Activated CD8-positive, alpha-beta memory T cell treated with anti-CD3 and anti-CD28 coated beads for 24 hours (primary cell): ENCODE measurements around the gene LIPT1.
"Not testable (repeated sequence)": the region's sequence is repeated elsewhere in the genome, so short reads cannot be mapped to it uniquely, and the experiment has no call there.

Source experiments
- DNase-seq: peaks from one replicate; pipeline ENCODE4 v3.0.0-alpha.2; 2020

Gene LIPT1

DNA sequence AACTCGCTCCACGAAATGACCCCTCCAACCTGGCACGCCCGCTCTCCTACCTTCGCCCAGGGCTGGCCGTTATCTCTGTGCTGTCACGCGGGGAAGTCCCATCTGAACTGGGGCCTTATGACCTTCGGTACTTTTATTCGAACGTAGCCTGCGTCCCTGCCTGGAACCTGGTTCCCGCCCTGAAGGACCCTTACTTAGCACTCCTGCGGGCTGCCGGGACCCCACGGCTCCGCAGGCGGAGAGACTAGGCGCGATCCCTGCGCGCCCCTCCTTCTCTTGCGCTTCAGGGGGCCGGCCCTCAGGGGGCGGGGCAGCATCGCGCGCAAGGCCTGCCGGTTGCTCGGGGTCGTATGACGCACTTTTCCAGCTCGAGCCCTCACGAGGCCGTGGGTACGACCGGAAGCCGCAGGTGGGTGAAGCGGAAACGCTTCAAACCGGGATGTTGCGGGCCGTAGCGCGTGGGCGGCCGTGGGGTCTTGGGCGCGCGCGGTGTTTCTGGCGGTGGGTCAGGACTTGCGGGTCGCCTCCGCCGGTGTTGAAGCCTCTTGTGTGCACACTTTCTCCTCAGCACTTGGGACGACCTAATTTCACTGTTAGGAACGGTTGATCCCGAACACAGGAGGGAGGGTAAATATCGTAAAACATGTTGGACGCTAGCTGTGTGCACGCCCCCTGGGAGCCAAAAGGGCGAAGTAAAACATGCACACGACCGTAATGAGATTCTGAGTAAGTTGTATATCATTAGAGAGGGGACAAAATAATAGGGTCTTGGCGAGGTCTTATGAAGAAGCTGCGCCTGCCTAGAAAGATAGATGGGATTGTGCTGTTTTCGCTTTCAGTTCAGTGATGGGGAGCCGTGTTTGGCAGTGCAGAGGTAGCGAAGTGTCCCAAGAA is at the start of gene LIPT1, which contains the start of gene TSGA10:
Gene LIPT1, plus strand, starts transcription at position 325 of the 894 bp plus-strand sequence. CDS start 6,991 bp downstream, outside the sequence.
Gene TSGA10, minus strand, starts transcription at position 300 of the 894 bp plus-strand sequence. CDS start 45,503 bp downstream, outside the sequence.
- peak; percentile 94 for DNase-seq

DNA sequence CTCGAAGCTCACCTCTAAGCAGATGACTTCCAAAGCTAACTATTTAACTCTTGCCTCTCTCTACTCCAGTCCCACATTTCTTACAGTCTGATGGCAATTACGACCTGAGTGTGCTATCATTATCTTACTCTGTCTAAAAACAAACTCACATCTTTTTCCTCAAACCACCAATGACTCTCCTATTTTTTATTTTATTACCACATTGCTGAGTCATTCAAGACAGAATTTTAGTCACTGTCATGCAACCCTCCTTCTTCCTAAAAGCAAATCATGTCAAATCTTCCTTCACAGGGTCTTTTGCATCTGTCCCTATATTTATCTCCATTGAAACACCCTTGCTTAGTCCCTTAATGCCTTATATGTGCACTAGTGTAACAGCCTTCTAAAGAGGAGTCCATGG is 47.9 kb upstream of the LIPT1 start:
- no peak for DNase-seq

DNA sequence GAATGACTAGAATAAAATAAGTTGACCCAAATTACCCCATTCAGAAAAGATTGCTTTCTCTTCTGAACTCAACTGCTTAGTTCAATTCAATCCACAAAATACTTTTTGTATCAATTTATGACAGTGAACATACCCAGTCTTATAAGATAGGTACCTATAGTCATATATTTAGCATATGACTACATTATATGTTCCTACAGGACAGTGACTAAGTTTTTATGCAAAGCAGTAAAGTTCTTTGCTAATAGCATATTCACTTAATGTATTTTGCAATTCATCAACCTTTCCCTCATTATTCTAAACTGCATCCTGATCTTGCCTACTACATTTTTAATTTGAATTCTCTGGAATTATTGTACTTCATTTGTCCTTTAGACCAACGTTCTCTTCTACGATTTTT is 43.5 kb upstream of the LIPT1 start:
- DNase-seq = no peak

DNA sequence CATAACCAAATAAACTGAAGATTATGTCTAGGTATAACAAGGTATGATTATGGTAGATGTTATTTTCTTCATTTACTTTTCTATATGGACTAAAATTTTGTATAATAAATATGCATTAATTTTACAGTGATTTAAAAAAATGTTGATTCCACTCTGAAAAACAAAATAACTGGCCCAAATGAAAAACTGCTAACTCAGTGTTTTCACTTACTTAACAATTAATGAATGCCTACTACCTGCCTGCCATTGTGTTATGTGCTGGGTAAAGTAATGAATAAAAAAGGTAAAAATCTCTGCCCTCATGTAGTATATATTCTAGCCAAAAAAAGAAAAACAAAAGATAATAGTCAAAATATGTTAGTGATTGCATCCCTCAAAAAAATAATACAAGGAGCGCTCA is 42.8 kb upstream of the LIPT1 start:
- no peak for DNase-seq

DNA sequence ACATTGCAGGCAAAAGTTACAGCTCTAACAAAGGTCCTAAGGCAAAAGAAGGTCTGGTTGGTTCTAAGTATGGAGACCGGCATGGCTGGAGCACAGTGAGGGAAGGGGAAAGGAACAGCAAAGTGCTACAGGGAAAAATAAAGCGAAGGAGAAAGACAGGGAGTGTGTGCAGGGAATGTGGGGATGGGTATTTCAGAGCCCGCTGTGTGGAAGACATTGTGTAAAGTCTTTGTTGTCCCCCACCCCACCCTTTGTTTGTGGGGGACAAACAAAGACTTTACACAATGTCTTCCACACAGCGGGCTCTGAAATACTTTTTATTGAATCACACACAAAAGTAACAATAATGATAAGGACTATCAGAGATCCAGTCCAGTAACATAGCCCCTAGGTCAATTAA is 42.1 kb upstream of the LIPT1 start:
- no peak for DNase-seq

DNA sequence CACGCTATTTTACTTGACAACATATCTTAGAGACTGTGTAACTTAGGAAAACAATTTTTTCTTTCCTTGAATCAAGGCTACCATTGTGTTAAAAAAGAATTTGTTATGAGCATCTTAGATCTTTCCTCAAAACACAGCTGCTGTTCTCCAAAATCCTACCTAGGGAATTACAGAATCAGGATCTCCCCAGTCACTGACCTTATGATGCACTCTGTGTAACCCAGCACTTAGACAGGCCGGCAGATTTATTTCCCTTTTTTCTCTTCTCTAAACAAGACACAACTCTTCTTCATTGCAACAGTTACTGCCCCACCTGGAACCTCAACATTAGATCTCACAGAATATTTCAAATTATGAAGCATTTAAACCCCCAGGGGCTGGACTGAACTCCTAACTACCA is 26.8 kb upstream of the LIPT1 start:
- no peak for DNase-seq

DNA sequence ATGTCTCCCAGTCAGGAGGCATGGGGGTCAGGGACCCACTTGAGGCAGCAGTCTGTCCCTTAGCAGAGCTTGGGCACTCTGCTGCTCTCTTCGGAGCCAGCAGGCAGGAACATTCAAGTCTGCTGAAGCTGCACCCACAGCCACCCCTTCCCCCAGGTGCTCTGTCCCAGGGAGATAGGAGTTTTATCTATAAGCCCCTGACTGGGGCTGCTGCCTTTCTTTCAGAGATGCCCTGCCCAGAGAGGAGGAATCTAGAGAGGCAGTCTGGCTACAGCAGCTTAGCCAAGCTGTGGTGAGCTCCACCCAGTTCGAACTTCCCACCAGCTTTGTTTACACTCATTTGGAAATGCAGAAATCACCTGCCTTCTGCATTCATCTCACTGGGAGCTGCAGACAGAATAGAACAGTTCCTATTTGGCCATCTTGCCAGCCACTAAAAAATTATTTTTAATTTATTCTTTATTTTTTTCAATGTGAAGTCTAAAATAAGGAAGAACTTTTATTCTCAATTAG is 19.7 kb upstream of the LIPT1 start:
- not testable (repeated sequence) for DNase-seq

DNA sequence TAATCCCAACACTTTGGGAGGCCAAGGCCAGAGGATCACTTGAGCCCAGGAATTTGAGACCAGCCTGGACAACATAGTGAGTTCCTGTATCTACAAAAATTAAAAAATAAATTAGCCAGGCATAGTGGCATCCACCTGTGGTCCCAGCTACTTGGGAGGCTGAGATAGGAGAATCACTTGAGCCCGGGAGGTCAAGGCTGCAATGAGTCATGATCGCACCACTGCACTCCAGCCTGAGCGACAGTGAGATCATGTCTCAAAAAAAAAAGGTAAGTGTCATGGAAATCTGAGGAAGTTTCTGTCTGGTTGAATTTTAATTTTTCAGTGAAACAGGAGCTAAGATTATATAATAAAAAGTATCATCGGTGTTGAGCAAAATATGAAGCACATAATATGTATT is 15.8 kb upstream of the LIPT1 start:
- no peak for DNase-seq

DNA sequence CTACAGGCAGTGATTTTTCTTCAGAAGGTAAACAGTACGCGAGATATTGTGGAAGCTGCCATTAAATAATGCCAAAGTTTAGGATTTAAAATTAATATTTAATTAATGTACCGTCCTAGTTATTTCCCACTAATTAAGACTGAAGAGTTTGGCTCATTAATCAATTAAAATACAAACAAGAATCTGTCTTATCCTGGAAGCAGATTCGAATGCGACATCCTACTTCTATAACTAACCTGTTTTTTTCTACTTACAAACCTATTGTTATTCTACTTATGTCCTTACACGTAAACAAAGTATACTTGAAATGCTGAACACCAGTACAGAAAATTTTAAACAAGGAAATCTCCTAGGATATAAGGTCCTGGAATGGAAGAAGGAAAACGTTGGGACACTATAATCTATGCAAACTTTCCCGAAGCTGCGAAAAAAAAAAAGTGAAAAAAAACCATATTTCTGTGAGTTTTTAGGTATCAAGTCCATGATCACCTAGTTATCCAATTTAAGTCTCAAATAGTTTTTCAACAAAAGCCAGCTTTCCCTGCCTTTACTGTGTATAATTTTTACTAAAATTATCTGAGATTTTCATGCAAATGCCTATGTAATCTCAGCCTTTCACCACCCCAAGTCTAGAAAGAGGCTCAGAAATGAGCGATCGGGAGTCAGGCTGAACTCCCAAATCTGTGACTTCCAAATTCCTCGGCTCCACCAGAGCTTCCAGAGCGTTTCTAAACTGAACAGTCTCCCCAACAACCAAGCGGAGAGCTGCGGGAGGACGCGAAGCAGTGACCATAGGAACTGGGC is 14.5 kb upstream of the LIPT1 start:
- no peak for DNase-seq

DNA sequence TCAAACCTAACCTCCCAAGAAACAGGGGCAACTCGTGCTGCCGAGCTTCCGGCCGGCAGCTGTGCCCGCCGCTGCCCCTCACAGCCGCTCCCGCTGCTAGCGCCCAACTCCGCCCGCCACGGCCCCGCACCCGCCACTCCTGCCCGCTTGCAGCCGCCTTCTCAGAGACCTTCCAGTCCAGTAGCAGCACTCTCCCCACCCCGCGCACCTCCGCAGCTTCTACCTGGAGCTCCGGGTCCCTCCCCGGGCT is 14.0 kb upstream of the LIPT1 start:
- DNase-seq = no peak

DNA sequence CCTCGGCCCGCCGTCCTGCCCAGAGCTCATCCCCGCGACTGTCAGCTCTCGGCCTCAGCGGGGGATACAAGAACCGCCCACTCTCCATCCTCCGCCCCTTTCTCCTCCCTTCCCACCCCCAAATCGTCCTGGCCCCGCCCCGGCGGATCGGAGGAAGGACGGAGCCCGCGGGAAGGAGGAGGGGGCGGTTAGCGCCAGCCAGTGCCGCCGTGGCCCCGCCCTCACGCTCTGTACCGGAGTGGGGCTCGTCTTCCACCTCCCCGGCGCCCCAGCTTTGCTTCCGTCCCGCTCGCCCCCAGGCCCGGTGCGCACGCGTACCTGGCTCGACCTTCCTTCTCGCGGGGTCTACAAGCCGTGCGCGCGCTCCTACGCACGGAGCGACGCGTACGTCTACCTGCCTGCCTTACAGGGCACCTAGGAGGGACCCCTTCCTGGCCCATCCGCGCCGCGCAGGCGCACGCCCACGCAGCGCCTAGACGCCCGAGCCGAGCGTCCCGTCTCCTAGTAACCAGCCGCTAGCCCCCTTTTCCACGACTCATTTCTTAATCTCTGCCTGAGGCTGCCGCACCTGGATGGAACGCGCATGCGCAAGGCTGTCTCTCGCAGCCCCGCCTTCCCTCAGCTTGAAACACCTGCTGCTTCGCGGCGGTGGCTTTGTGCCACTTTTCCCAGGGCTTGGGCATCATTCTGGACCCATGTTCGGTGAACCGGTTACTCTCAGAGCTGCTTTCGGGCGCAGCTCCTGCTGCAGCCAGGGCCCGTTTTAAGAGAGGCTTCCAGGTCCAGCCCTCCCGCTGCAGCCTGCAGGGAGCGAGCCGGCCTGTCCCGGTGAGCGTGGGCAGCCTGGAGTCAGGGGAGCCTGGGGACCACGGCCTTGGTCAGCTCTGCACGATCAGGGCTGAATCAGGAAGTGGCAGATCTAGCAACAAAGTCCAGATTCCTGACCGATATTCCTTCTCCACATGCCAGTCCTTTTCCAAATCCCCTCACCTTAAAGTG is 13.4 kb upstream of the LIPT1 start, which contains the start of gene C2orf15:
Gene C2orf15, plus strand, starts transcription at position 598 of the 999 bp plus-strand sequence. CDS start 8,852 bp downstream, outside the sequence.
- peak; percentile 99 for DNase-seq

DNA sequence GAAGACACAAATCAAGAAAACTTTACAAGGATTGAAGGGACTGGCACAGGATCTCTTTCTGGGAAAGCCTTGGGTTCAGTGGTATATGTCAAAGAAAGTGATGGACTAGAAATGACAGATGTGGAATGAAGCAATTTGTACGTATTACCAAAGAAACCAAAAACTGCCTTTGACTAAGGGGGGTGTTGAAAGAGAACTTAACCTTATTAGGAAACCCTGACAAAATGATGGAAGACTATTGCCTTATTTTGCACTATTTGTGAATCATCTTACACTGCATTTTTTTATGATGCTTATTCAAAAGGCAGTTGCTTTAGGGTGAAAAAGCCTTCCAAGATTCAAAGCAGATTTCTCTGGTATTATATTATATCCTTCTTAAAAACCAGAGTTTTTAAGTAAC is 4.1 kb upstream of the LIPT1 start:
- no peak for DNase-seq

DNA sequence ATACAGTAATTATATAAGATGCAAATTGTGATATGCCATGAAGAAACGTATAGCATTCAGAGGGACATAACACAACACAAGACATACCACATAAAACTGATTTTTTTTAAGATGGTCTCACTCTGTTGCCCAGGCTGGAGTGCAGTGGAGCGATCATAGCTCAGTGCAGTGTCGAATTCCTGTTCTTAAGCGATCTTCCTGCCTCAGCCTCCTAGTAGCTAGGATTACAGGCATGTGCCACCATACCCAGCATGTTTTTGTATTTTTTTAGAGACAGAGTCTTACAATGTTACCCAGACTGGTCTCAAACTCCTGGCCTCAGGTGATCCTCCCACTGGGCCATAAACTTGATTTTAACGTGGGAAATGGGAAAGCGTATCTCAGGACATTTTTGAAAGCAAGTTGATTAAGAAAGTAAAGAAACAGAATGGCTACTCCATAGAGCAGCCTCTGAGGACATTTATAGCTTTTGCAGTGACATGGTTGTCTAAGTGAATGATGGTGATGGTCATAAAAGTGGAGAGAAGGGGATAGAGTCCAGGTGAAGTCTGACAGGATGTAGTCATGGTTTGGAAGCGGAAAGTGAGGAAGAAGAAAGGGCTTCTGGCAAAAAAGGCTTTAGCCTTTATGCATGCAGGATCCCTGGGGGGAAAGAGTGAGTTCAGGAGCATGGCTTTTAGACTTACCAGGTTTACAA is 2.4 kb upstream of the LIPT1 start:
- no peak for DNase-seq

DNA sequence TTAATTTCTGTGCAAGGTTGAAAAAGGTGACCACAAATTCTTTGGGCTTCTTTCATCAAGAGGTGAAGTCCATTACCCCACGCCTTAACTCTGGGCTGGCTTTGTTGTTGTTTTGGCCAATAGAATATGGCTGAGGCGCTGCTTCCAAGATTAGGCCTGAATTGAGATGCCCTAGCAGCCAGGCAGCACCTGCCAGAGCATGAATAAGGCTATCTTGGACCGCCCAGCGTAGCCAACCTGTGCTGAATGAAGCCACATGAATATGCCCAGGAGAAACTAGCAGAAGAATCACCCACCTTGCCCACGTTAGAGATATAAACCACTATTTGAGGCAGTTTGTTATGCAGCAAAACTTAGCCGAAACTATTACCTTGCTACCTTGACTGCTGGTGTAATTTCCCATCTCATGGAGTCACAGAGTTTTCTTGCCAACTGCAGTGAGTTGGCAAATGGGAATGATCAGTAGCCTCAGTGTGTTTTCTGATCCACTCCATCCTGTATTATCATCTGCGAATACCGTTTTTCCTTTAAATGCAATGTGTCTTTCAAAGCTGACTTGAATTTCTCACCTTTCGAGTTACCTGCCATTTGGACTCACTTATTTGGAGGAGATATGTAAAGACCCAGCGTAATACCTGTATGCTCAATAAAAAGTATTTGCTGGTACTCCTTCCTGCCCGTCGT is 704 bp upstream of the LIPT1 start:
- DNase-seq = no peak

DNA sequence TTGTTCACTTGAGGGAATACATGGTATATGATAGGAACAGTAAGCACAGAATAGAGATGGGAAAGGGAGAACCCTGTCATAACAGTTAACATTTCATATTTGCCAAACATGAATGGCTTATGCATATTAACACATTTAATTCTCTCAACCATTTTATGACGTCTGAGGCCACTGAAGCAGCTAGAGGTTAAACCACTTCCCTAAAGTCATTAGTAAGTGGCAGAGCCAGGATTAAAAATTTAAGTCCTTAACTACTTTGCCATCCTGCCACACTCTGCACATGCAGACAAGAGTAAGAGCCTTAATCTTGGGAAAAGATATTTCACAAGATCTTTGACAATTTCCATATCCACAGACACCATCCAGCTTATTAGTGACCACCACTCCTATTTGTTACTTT is 2.1 kb downstream of the LIPT1 start:
- DNase-seq = no peak

DNA sequence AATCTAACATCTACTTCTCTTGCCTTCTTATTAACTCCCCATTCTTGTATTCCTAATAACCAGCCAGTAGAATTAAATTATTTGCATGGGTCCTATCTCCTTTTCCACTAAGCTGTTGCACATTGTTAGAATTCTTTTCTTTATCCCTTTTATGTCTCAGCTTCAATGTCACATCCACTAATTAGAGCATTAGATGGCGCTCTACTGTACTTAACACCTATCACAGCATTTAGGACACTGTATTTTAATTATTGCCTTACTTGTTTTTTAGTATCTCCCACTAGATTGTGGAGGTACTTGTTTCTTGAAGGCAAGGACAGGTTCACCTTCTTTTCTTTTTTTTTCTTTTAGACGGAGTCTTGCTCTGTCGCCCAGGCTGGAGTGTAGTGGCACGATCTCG is 3.8 kb downstream of the LIPT1 start:
- no peak for DNase-seq

DNA sequence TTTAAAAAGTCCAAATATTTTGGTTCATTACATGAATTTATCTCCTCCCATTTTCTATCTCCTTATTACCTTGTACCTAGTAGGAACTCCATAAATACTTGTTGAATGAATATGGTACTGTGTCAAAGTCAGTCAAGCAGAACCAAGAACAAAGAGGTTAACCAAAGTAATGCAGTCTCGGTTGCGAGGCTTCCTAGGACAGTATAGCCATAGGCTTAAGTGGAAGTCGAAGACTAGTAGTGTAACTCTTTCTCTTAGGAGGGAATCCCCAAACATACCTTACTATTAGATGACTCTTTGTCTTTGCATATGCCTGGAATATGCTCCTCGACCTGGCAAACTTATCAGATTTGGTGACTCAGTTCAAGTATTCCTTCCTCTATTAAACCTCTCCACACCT is 4.8 kb downstream of the LIPT1 start:
- no peak for DNase-seq

DNA sequence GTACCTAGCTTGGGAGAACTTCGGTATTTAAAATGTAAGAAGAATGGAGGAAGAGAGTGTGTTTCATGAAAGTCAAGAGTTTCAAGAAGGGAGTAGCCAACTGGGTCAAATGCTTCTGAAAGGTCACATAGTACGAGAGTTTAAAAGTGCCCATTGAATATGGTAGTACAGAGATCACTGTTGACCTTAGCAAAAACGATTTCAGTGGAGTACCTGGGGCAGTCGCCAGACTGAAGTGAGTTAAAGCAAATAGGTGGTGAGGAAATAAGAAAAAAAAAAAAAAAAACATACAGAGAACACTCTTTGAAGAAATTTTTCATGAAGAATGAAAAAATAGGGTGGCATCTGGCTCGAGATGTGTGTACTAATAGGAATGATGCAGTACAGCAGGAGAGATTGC is 11.5 kb downstream of the LIPT1 start:
- DNase-seq = no peak

DNA sequence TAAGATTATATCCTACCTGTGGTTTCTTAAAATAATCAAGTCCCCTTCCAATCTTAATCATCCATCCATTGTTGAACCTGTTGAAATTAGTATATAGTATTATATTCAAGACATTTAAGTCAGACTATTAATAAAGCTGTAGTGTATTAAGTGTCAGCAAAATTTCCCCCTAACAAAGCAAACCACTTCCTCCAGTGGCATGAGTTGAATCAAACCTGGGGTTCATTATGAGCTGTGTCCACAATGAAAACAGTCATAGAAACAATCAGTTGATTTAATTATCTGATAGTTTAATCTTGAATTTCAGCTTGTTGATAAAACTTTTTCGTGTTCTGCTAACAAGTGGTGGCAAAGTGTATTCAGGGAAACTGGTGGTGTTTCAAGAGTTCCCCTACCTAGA is 14.8 kb downstream of the LIPT1 start:
- no peak for DNase-seq

DNA sequence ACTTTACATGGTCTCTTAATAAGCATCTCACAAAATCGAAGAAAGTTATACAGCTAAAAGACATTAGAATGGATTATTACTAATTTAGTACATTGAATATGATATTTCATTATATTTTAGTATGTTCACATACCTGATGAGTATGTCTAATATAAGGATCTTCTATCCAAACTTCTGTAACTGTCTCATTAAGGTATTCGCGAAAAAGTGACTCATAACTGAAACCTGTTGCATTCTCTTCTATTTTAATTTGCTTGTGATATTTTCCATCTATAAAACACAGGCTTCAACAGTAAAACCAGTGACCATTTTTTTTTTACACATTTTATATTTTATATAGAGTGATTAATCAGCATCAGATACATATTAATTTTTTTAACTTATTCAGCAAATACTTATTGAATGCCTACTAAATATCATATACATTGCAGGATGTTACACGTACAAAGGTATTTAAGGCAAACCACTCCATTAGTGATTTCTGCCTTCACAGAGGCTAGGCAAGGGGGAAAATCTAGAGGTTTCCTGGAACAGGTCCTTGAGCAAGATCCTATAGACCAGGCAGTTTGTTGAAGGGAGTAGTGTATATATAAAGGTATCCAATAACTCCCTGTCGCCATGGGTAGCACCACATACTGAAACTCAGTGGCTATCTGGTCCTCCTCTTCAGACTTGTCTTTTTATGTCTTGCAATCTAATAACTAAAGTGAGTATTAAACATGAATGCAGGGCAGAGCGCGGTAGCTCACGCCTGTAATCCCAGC is 16.8 kb downstream of the LIPT1 start:
- no peak for DNase-seq
